NCI-H187 treated with DMSO at 0.1 percent for 48 hours (cell line): ENCODE results near the gene ATOX1.

Experiments used
- DNase-seq: peaks from one replicate; lab custom pipeline; 2025; lab: John Stamatoyannopoulos, UW

Gene ATOX1

GRCh38 chr5:151770383-151771258 lies 12.2 kb upstream of the ATOX1 start:
- DNase-seq = no peak

DNA sequence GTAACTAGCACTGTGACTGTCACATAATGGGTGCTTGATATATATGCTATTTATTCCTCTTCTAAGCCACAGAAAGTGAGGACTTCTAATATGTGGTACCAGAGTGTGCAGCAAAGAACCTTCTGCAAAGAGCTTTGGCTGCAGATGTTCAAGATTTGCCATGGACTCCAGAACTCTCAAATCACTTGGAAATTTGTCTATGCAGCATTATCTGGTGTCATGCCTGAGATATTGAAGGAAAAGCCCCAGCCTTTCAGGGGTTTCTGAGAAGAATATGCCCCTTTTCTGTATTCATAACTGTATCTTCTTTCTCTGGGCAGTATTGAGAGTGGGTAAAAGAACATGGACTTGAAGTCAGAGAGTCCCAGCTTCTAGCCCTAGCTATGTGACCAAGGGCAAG lies 8.5 kb upstream of the ATOX1 start:
- no peak for DNase-seq

DNA sequence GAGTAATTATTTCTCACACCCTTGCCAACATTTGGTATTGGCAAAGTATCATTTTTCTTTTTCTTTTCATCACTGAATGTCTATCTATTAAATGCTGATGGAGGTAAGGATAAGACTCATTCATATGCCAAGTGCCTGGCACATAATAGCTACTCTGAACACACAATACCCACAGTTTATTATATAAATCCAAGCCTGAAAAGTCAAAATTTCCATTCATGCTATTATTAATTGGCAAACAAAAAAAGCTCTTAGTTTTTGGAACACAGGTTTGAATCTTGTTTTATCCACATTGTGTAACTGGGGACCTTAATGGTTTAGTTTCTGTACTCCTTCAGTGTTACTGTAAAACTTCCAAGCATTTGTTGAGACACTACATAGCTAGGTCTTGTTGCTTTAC lies 6.4 kb upstream of the ATOX1 start:
- DNase-seq = no peak

- no peak for DNase-seq
These were observed 346 bp downstream of the ATOX1 start for GRCh38 chr5:151758141-151758429.

- no peak for DNase-seq
These were observed 944 bp downstream of the ATOX1 start for GRCh38 chr5:151757233-151758140.

GRCh38 chr5:151755383-151755782 lies 3.0 kb downstream of the ATOX1 start:
- DNase-seq = no peak

- no peak for DNase-seq
These were observed 6.8 kb downstream of the ATOX1 start for GRCh38 chr5:151751593-151751992.

DNA sequence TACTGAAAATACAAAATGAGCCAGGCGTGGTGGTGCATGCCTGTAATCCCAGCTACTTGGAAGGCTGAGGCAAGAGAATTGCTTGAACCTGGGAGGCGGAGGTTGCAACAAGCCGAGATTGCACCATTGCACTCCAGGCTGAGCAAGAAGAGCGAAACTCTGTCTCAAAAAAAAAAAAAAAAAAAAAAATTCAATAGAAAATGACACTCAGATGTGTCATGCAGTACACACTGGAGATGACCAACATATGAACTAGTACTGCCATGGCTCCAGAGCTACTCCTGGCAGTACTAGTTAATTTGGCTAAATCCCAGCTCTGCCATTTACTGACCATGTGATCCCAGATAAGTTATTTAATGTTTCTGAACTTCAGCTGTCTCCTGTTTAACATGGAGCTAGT lies 7.3 kb downstream of the ATOX1 start:
- DNase-seq = no peak

- DNase-seq = no peak
These were observed 8.3 kb downstream of the ATOX1 start for GRCh38 chr5:151750121-151750520.

DNA sequence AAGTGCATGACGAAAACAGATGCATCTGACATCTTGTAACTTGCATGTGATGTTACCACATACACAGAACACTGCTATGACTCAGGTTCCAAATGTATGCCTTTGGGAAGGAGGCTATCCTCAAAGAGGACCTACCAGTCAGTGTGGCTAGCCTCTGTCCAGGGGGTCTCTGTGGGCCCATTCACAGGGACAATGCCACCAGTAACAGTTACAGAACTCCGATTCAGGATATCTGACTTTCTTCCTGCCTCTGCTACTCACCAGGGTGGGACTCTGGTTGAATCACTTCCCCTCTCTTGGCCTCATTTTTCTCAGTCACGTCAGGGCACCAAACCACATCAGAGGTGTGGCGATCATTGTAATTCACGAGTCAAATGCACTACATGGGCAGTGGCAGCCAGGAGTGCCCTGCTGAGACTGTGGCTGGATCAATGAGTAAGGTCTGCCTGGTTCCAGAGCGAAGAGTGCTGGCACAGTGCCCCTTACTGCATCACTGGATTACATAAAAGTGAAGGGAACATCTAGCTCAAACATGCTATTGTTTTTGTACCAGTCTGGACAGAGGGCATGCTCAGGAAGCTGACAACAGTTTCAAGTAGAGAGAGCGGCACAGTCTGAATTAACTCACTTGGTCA lies 13.2 kb downstream of the ATOX1 start:
- no peak for DNase-seq

DNA sequence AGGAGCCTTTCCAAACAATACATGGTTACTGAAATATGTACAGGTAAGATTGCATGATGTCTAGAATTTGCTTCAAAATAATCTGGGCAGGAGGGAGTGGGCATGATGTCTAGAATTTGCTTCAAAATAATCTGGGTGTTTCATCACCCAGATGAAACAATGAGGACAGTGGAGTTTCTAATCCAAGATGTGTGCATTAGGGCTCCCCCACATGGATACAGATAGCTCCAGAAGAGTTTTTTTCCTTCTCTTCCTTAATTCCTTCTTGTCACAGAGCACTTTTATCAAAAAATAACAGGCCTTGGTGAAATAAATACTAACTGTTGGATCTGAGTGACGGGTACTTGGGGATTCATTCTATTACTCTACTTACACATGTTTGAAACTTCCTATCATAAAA lies 14.9 kb downstream of the ATOX1 start:
- DNase-seq = no peak

DNA sequence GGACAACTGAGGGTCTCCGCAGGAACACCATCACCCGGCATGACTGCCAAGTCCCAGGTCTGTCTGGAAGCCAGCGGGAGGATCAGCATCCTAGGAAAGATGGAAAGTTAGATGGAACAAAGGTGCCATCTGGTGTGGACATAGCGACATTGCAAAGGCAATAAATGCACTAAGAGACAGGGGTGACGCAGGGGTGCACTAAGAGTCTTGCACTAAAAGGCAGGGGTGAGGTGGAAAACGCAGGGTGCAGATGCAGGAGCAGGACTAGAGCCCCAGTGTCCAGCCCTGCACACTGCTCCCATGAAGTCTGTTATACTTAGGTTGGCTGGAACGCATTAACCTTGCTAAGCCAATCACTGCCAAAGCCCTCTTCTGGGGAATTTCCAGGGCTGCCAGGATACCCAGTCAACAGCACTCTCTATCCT lies 15.5 kb downstream of the ATOX1 start:
- DNase-seq = no peak

DNA sequence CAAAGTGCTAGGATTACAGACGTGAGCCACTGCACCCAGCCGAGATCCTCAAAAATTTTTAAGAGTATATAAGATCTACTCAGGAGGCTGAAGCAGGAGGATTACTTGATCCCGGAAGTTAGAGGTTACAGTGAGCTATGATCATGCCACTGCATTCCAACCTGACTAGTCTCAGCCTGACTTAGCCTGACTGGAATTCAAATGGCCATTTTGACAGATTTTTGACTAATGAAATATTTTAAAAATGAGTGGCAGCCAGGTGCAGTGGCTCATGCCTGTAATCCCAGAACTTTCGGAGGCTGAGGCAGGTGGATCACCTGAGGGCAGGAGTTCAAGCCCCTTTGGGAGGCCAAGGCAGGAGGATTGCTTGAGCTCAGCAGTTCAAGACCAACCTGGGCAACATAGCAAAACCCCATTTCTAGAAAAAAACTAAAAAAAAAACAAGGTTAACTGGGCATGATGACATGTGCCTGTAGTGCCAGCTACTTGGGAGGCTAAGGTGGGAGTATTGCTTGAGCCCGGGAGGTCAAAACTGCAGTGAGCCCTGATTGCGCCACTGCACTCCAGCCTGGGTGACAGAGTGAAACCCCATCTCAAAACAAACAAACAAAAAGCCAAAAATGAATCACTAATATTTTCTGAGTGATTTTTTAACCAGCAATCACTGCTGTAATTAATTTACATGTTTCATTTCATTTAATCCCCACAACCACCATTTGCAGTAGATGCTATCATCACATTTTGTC lies 16.6 kb downstream of the ATOX1 start:
- DNase-seq = no peak

DNA sequence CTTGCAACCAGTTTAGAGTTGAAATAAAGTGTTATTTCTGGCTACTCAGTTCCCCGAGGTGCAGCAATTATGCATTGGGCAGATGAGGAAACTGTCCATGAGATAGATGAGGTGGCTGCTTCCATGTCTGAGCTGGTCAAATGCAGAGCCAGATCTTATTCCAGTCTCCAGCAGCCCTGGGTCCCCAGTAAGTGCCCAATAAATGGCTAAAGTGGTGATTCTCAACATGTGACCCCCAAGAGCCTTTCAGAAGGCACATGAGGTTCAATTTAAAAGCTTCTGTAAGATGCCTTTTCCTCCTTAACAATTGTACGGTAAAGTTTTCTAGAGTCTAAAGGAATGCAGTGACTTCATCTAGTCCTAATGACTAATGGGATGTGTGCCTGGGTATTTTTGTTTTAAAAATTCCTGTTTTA lies 17.5 kb downstream of the ATOX1 start:
- no peak for DNase-seq

DNA sequence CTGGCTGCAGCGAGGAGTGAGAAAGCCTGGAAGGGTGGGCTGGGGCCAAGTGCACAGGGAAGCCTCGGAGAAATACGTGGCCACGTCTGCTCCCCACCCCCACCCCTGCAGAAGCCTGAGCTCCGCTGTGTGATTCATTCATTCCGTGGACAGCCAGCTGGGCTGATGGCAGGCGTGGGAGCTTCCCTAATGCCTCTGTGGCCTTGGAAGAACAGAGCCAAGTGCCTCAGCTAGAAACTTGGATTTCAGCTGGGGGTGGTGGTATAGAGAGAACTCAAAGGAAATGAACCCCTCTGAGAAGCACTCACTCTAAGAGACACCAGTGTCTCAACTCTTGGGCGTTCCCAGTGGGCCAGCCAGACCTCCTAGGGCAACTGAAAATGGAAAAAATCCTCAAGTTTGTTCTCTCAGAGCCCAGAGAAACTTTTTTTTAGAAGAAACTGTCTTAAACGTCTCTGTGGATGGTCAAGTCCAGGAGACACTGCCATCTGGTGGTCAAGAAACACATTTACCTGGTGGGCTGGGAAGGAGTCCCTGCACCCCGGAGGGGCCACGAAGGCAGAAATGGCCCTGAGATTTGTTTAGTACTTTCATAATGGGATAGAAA lies 18.0 kb downstream of the ATOX1 start:
- DNase-seq = no peak

GRCh38 chr5:151739939-151740335 lies 18.5 kb downstream of the ATOX1 start:
- no peak for DNase-seq

DNA sequence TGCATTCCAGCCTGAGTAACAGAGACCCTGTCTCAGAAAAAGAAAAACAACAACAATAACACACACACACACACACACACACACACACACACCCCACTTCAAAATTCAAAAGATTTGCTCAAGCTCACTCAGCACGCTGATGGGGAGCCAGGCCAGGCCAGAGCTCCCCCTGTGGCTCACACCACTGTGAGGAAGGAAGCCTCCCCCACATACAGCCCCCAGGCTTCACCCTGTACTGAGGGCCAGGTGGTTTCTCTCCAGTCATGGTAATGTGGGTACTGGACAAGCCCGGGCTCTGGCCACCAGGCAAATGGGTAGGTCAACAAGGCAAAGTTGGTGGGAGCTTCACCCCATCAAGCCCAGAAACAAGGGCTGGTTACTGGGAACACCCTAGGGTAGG lies 19.0 kb downstream of the ATOX1 start:
- no peak for DNase-seq

GRCh38 chr5:151738125-151738848 lies 20.1 kb downstream of the ATOX1 start:
- no peak for DNase-seq

DNA sequence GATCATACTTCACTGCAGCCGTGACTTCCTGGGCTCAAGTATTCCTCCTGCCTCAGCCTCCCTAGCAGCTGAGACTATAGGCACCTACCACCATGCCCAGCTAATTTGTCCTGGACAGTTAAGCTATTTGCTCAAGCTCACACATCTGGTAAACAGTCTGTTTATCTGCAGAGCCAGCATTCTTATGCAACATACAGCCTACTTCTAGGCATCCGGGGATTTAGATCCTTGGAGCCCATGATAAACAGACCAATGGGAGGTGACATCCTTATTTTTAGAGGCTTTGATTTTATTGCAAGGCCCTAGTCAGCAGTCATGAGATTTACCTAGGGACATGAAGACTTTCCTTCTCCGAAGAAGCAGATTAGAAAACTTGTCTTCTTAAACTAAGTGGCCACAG lies 21.0 kb downstream of the ATOX1 start:
- no peak for DNase-seq

DNA sequence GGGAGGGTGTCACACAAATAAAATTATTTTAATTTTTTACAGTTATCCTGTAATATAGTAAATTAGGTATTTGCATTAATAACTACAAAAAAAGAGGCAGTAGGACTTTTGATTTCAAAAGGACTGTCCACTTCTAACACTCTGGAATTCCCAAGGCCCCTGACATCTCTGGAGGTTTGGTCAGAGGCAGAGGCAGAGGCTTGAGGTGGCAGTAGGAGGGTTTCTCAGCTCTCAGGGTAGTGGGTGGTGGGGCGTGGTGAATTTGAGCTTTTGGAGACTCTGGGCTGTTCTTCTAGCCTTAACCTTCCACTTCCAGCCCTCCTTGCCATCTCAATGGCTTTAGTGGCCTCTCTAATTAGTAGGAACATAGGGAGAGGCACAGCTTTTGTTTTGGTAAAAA lies 22.8 kb downstream of the ATOX1 start:
- DNase-seq = no peak

DNA sequence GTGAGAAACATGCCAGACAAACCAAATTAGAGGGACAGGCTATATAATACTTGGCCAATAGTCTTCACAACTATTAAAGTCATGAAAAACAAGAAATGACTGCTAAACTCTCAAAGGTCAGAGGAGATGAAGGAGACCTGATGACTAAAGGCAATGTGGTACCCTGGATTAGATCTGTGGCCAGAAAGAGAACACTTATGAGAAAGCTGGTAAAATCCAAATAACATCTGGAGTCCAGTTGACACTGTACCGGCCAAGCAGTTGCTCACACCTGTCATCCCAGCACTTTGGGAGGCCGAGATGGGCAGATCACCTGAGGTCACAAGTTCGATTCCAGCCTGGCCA lies 24.4 kb downstream of the ATOX1 start:
- no peak for DNase-seq
